ENCODE data around the gene EMID1.

DNA sequence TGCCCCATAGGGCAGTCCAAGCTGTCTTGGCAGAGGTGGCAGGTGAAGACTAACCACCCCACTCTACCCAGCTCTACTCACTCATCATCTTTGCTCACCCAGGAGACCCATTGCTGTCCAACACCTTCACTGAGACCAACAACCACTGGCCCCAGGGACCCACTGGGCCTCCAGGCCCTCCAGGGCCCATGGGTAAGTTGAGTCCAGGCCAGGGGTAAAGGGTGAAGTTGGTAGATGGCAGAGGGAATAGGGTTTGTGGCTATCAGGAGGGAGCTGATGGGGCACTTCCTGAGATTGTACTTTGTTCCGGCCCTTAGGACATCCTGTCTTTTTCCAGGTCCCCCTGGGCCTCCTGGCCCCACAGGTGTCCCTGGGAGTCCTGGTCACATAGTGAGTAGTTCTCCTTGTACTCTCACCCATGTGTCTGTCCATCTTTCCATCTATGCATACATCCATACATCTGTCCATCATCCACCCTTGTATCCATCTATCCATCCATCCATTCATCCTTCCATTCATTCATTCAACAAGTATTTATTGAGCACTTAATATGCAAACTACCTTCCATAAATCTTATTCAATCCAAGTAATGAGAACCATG lies 27.7 kb downstream of the EMID1 start:
- TF ChIP-seq, protein P1, sequence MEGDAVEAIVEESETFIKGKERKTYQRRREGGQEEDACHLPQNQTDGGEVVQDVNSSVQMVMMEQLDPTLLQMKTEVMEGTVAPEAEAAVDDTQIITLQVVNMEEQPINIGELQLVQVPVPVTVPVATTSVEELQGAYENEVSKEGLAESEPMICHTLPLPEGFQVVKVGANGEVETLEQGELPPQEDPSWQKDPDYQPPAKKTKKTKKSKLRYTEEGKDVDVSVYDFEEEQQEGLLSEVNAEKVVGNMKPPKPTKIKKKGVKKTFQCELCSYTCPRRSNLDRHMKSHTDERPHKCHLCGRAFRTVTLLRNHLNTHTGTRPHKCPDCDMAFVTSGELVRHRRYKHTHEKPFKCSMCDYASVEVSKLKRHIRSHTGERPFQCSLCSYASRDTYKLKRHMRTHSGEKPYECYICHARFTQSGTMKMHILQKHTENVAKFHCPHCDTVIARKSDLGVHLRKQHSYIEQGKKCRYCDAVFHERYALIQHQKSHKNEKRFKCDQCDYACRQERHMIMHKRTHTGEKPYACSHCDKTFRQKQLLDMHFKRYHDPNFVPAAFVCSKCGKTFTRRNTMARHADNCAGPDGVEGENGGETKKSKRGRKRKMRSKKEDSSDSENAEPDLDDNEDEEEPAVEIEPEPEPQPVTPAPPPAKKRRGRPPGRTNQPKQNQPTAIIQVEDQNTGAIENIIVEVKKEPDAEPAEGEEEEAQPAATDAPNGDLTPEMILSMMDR (optimal IDR thresholded peaks at IDR 0.05 in 1 of 3, IDR thresholded peaks at IDR 0.05 in 1 of 3, conservative IDR thresholded peaks at IDR 0.05 in 1 of 3; ENCODE audit: extremely low read depth in 1 of 3, insufficient read depth in 2 of 3, low read length in 3 of 3): no peak
- no peak for TF ChIP-seq EZH2 (IDR thresholded peaks at IDR 0.05; ENCODE audit: low read length)

Data from keratinocyte (primary cell).